K562 (cell line): ENCODE results near the gene SLC20A1. TPM values are rescaled to one million over a fixed set of nuclear protein-coding genes. Genes with fewer than 3 reads are reported as not detected.
A peak's percentile ranks its signal among the peaks of the same experiment; 100 is the strongest.

Experiments
- CCNT2 ChIP-seq: IDR thresholded peaks from 2 replicates; pipeline ENCODE4 v1.6.1; 2011; ENCODE audit warnings: borderline replicate concordance, low read depth, mild to moderate bottlenecking, moderate library complexity, mixed read lengths, low read length; ENCODE audit not compliant: insufficient read length; ENCODE audit errors: extremely low read depth
- E2F5 ChIP-seq: sonication (generic); formaldehyde crosslinking; IDR thresholded peaks from 2 replicates; pipeline ENCODE4 v1.8.0; 2022; ENCODE audit warnings: mild to moderate bottlenecking, missing genetic modification reagents
- HIVEP1 ChIP-seq: fragments of 250-450 bp; sonication (Bioruptor Pico); IDR thresholded peaks from 2 replicates; pipeline ENCODE4 v1.4.0; 2020; ENCODE audit warnings: mild to moderate bottlenecking
- NFYB ChIP-seq: IDR thresholded peaks from 2 replicates; pipeline ENCODE4 v1.6.1; 2011; ENCODE audit warnings: mild to moderate bottlenecking, moderate library complexity; ENCODE audit not compliant: insufficient read length; ENCODE audit errors: extremely low read depth
- POLR2A ChIP-seq: fragments of 450-650 bp; conservative IDR thresholded peaks from 2 replicates; pipeline ENCODE4 v1.6.1; 2016
- POLR2G ChIP-seq: fragments of 200-400 bp; formaldehyde crosslinking; IDR thresholded peaks from 2 replicates; pipeline ENCODE4 v1.6.1; 2017; ENCODE audit warnings: low read depth, mild to moderate bottlenecking, antibody characterized with exemption, low read length, moderate library complexity
- RBM34 ChIP-seq: fragments of 200-400 bp; formaldehyde crosslinking; IDR thresholded peaks from 2 replicates; pipeline ENCODE4 v1.6.1; 2018; ENCODE audit warnings: low read length, borderline replicate concordance; ENCODE audit not compliant: insufficient read depth
- SMAD2 ChIP-seq: fragments of 150-350 bp; IDR thresholded peaks from 2 replicates; pipeline ENCODE4 v1.6.1; 2014; ENCODE audit warnings: low read depth, mild to moderate bottlenecking, low read length
- SRSF7 ChIP-seq: fragments of 200-400 bp; formaldehyde crosslinking; optimal IDR thresholded peaks from 2 replicates; pipeline ENCODE3; 2017; ENCODE audit warnings: mild to moderate bottlenecking, low read depth, low read length
- ZNF436 ChIP-seq: fragments of 250-450, 450-650 bp; sonication (Bioruptor Pico); formaldehyde crosslinking; IDR thresholded peaks from 2 replicates; pipeline ENCODE4 v1.7.0; 2020; ENCODE audit warnings: mild to moderate bottlenecking
- ZNF507 ChIP-seq: conservative IDR thresholded peaks from 2 replicates; pipeline ENCODE4 v1.6.1; 2017; ENCODE audit warnings: missing genetic modification characterization, missing compliant biosample characterization
- polyA plus RNA-seq, 8 experiments: library from polyadenylated mRNA; depleted of rRNA in 4 of 8; stranded (reverse) in 5 of 8; unstranded in 3 of 8; fragments of >200 nt; fragmentation: Nextera tagmentation in 2 of 8; fragmentation: Illumina TruSeq in 1 of 8; extraction: Ambion mirVana in 2 of 8; extraction: Trizol in 1 of 8; gene quantifications; 2 replicates each; pipeline versions ENCODE4 v1.2.1 to v1.2.3, GENCODE V29; 2011 to 2014; ENCODE audit warnings: inconsistent platforms in 1 of 8, missing spikeins in 1 of 8
- total RNA-seq, 7 experiments: library from RNA; depleted of rRNA in 6 of 7; stranded (reverse); fragments of >200 nt in 6 of 7; fragmentation: Illumina TruSeq in 2 of 7; extraction: Trizol in 2 of 7; gene quantifications; 2 replicates each; pipeline versions ENCODE4 v1.2.1 to v1.2.3, GENCODE V29; 2011 to 2021; ENCODE audit warnings: low replicate concordance in 1 of 7
- TF ChIP-seq, protein P1 (sequence below): fragments of 450-650 bp; IDR thresholded peaks from 2 replicates; pipeline ENCODE4 v1.6.1; 2017; ENCODE audit warnings: antibody characterized with exemption, mild to moderate bottlenecking
- TF ChIP-seq, protein P2 (sequence below): sonication (generic); formaldehyde crosslinking; IDR thresholded peaks from 2 replicates; pipeline ENCODE4 v1.8.0; 2022; ENCODE audit warnings: missing genetic modification reagents, mild to moderate bottlenecking, moderate library complexity, borderline replicate concordance
- TF ChIP-seq, protein P3 (sequence below): fragments of 450-650 bp; conservative IDR thresholded peaks from 2 replicates; pipeline ENCODE4 v1.6.1; 2016; ENCODE audit warnings: missing genetic modification characterization, low read depth, mild to moderate bottlenecking, missing compliant biosample characterization, moderate library complexity
- TF ChIP-seq, protein P4 (sequence below): IDR thresholded peaks from 3 replicates; pipeline ENCODE4 v1.6.1; 2011; ENCODE audit warnings: borderline replicate concordance, mild to moderate bottlenecking, moderate library complexity; ENCODE audit not compliant: insufficient read length; ENCODE audit errors: extremely low read depth
- TF ChIP-seq, protein P5 (sequence below): fragments of 250-450 bp; sonication (Bioruptor Pico); IDR thresholded peaks from 2 replicates; pipeline ENCODE4 v1.5.1; 2021; ENCODE audit warnings: mild to moderate bottlenecking

SLC20A1 gene
- total and polyA plus RNA-seq, 9 of the 15 experiments (the other 6 are each of a cell fraction or from before 2014, with no cell fraction given) = 53.8 to 150 (median 74.7) TPM

- TF ChIP-seq, protein P1, sequence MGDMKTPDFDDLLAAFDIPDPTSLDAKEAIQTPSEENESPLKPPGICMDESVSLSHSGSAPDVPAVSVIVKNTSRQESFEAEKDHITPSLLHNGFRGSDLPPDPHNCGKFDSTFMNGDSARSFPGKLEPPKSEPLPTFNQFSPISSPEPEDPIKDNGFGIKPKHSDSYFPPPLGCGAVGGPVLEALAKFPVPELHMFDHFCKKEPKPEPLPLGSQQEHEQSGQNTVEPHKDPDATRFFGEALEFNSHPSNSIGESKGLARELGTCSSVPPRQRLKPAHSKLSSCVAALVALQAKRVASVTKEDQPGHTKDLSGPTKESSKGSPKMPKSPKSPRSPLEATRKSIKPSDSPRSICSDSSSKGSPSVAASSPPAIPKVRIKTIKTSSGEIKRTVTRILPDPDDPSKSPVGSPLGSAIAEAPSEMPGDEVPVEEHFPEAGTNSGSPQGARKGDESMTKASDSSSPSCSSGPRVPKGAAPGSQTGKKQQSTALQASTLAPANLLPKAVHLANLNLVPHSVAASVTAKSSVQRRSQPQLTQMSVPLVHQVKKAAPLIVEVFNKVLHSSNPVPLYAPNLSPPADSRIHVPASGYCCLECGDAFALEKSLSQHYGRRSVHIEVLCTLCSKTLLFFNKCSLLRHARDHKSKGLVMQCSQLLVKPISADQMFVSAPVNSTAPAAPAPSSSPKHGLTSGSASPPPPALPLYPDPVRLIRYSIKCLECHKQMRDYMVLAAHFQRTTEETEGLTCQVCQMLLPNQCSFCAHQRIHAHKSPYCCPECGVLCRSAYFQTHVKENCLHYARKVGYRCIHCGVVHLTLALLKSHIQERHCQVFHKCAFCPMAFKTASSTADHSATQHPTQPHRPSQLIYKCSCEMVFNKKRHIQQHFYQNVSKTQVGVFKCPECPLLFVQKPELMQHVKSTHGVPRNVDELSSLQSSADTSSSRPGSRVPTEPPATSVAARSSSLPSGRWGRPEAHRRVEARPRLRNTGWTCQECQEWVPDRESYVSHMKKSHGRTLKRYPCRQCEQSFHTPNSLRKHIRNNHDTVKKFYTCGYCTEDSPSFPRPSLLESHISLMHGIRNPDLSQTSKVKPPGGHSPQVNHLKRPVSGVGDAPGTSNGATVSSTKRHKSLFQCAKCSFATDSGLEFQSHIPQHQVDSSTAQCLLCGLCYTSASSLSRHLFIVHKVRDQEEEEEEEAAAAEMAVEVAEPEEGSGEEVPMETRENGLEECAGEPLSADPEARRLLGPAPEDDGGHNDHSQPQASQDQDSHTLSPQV = peak; percentile 47; the same call in 1 of the 2 replicates
- TF ChIP-seq, protein P2, sequence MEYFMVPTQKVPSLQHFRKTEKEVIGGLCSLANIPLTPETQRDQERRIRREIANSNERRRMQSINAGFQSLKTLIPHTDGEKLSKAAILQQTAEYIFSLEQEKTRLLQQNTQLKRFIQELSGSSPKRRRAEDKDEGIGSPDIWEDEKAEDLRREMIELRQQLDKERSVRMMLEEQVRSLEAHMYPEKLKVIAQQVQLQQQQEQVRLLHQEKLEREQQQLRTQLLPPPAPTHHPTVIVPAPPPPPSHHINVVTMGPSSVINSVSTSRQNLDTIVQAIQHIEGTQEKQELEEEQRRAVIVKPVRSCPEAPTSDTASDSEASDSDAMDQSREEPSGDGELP (CRISPR knock-in tag) = peak; percentile 67; the same call in 1 of the 2 replicates
- TF ChIP-seq, protein P3, sequence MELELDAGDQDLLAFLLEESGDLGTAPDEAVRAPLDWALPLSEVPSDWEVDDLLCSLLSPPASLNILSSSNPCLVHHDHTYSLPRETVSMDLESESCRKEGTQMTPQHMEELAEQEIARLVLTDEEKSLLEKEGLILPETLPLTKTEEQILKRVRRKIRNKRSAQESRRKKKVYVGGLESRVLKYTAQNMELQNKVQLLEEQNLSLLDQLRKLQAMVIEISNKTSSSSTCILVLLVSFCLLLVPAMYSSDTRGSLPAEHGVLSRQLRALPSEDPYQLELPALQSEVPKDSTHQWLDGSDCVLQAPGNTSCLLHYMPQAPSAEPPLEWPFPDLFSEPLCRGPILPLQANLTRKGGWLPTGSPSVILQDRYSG (tag) = no peak
- TF ChIP-seq SRSF7 (no peak), POLR2G (no peak), SMAD2 (no peak), RBM34 (no peak), HIVEP1 (CRISPR knock-in tag) (no peak), POLR2A (no peak), E2F5 (no peak), ZNF507 (tag) (no peak), CCNT2 (no peak), NFYB (no peak), ZNF436 (CRISPR knock-in tag) (no peak)
- TF ChIP-seq, protein P4, sequence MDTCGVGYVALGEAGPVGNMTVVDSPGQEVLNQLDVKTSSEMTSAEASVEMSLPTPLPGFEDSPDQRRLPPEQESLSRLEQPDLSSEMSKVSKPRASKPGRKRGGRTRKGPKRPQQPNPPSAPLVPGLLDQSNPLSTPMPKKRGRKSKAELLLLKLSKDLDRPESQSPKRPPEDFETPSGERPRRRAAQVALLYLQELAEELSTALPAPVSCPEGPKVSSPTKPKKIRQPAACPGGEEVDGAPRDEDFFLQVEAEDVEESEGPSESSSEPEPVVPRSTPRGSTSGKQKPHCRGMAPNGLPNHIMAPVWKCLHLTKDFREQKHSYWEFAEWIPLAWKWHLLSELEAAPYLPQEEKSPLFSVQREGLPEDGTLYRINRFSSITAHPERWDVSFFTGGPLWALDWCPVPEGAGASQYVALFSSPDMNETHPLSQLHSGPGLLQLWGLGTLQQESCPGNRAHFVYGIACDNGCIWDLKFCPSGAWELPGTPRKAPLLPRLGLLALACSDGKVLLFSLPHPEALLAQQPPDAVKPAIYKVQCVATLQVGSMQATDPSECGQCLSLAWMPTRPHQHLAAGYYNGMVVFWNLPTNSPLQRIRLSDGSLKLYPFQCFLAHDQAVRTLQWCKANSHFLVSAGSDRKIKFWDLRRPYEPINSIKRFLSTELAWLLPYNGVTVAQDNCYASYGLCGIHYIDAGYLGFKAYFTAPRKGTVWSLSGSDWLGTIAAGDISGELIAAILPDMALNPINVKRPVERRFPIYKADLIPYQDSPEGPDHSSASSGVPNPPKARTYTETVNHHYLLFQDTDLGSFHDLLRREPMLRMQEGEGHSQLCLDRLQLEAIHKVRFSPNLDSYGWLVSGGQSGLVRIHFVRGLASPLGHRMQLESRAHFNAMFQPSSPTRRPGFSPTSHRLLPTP = no peak
- TF ChIP-seq, protein P5, sequence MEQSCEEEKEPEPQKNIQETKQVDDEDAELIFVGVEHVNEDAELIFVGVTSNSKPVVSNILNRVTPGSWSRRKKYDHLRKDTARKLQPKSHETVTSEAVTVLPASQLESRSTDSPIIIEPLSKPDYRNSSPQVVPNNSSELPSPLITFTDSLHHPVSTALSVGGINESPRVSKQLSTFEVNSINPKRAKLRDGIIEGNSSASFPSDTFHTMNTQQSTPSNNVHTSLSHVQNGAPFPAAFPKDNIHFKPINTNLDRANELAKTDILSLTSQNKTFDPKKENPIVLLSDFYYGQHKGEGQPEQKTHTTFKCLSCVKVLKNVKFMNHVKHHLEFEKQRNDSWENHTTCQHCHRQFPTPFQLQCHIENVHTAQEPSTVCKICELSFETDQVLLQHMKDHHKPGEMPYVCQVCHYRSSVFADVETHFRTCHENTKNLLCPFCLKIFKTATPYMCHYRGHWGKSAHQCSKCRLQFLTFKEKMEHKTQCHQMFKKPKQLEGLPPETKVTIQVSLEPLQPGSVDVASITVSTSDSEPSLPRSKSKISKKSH (CRISPR knock-in tag) = no peak
These were observed 19.1 kb upstream of the SLC20A1 start (continued) for GRCh38 chr2:112626604-112627059.
